Cerebellar nuclear complex (tissue), 1 donor: ENCODE data around the gene ZNF486.
"Not testable (repeated sequence)": the region's sequence is repeated elsewhere in the genome, so short reads cannot be mapped to it uniquely, and the experiment has no call there.

Source experiments
- DNase-seq, 2 experiments: peaks; one replicate each; lab custom pipeline; 2025; lab: John Stamatoyannopoulos, UW

ZNF486 gene

DNA sequence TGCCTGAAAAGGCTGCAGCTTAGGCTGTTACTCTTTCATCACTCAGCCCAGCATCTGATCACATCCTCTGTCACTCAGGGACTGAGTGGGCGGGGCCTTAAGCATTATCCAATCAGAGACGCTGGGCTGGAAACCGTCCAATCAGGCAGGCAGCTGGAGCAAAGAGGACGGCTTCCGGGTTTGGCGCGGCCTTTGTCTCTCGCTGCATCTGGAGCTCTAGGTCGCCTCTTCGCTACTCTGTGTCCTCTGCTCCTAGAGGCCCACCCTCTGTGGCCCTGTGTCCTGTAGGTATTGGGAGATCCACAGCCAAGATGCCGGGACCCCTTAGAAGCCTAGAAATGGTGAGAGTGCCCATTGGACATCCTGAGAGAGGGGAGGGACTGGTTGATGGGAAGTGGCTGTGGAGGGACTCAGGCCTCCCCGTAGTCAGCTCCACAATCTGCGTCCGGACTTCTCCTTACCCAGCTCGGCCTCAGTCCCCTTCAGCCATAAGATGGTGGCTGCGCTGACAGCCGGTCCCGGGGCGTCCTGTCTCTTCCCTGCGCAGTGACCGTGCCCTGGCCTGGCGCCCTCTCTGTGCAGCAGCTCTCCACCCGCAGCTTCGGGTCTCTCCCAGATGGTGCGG lies at the start of gene ZNF486:
ZNF486 (plus strand) TSS at position 195 of the 625 bp plus-strand sequence; CDS start at position 312, 117 bp downstream.
- peak; percentile 39 to 76 for DNase-seq

DNA sequence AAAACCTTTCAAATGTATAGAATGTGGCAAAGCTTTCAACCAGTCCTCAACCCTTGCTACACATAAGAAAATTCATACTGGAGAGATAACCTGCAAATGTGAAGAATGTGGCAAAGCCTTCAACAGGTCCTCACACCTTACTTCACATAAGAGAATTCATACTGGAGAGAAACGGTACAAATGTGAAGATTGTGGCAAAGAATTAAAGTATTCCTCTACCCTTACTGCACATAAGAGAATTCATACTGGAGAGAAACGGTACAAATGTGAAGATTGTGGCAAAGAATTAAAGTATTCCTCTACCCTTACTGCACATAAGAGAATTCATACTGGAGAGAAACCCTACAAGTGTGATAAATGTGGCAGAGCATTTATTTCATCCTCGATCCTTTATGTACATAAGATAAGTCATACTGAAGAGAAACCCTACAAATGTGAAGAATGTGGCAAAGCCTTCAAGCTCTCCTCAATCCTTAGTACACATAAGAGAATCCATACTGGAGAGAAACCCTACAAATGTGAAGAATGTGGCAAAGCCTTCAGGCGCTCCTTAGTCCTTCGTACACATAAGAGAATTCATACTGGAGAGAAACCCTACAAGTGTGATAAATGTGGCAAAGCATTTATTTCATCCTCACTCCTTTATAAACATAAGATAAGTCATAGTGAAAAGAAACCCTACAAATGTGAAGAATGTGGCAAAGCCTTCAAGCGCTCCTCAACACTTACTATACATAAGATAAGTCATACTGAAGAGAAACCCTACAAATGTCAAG lies 48.8 kb upstream of the ZNF486 start:
- not testable (repeated sequence) for DNase-seq

DNA sequence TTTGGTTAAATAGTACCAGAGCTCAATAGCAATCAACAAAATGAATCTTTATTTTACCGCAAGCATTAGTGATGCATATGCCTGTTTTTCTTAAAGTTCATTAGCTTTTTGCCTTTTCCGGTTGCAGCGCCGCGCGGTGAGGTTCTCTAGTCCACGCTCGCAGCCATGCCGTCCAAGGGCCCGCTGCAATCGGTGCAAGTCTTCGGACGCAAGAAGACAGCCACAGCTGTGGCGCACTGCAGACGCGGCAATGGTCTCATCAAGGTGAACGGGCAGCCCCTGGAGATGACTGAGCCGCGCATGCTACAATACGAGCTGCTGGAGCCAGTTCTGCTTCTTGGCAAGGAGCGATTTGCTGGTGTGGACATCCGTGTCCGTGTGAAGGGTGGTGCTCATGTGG lies 42.1 kb upstream of the ZNF486 start:
- DNase-seq: no peak

DNA sequence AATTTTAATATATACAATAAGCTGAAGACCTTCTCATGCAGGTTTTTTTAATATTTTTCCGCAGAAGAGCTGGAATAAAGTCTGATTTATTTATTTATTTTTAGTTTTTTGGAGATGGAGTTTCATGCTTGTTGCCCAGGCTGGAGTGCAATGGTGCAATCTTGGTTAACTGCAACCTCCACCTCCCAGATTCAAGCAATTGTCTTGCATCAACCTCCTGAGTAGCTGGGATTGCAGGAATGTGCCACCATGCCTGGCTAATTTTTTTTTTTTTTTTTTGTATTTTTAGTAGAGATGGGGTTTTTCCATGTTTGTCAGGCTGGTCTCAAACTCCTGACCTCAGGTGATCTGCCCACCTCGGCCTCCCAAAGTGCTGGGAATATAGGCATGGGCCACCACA lies 34.1 kb upstream of the ZNF486 start:
- DNase-seq: not testable (repeated sequence)

DNA sequence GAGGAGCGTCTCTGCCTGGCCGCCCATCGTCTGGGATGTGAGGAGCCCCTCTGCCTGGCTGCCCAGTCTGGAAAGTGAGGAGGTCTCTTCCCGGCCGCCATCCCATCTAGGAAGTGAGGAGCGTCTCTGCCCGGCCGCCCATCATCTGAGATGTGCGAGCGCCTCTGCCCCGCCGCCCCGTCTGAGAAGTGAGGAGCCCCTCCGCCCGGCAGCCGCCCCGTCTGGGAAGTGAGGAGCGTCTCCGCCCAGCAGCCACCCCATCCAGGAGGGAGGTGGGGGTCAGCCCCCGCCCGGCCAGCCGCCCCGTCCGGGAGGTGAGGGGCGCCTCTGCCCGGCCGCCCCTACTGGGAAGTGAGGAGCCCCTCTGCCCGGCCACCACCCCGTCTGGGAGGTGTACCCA lies 29.3 kb upstream of the ZNF486 start:
- DNase-seq: not testable (repeated sequence)

DNA sequence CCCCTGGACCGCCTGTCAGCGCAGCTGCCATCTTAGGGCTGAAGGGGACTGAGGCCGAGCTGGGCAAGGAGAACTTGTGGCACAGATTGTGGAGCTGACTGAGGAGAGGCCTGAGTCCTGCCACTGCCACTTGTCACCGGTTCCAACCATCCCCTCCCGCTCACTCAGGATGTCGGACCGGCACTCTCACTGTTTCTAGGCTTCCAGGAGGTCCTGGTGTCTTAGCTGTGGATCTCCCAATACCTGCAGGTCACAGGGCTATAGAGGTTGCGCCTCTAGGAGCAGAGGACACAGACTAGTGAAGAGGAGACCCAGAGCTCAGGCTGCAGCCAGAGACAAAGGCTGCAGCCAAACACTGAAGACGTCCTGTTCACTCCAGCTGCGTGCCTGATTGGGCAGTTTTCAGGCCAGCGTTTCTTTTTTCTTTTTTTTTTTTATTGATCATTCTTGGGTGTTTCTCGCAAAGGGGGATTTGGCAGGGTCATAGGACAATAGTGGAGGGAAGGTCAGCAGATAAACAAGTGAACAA lies 15.3 kb upstream of the ZNF486 start:
- DNase-seq: no peak

DNA sequence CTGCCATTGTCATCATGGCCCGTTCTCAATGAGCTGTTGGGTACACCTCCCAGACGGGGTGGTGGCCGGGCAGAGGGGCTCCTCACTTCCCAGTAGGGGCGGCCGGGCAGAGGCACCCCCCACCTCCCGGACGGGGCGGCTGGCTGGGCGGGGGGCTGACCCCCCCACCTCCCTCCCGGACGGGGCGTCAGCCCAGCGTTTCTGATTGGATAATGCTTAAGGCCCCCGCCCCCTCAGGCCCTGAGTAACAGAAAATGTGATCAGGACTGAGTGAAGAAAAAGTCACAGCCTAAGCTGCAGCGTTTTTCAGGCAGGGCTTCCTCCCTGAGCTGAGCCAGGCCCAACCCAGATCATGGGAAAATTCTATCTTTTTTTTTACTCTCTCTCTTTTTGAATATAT lies 14.5 kb upstream of the ZNF486 start:
- not testable (repeated sequence) for DNase-seq

DNA sequence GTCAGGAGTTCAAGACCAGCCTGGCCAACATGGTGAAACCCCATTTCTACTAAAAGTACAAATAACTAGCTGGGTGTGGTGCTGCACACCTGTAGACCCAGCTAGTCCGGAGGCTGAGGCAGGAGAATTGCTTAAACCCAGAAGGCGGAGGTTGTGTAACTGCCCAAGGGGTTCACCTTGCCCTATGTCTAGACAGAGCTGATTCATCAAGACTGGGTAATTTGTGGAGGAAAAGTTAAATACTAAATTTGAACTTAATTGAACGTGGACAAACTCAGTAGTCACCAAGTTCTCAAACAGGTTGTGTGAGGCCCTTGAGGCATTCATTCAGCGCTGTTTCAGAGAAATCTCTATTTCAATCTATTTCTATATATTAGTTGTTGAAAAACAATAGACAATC lies 13.7 kb upstream of the ZNF486 start:
- DNase-seq: no peak

DNA sequence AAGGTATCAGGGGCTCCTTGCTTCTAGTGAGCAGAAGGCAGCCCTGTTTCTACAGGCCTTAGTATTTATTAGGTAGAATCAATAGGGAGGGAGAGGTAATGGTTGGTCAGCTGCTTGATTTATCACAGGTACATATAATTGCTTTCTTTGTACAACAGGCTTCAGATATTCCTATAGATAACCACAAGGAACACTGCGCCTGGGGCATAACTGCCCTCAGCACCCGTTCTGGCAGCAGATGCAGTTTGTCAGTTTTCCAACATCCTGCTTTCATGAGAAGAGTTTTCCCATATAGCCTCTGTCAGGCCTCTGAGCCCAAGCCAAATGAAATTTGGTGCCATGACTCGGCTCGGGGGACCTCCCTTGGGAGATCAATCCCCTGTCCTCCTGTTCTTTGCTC lies 12.4 kb upstream of the ZNF486 start:
- DNase-seq: no peak

DNA sequence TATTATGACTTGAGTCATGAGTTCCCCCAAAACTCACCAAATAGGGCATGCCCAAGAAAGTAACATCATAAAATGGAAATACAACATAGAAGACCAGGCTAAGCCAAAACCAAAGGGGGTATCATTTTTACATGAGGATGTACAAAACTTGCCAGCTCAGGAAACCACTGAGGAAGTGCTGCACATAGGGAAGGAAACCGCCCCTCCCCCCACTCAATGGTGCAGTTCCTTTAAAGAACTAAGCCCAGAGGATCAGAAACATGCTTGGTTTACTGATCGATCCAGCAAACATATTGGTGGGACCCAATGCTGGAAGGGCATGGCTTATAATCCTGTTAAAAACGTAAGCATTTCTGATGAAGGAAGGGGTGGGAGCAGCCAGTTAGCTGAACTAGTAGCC lies 4.2 kb upstream of the ZNF486 start:
- no peak for DNase-seq

DNA sequence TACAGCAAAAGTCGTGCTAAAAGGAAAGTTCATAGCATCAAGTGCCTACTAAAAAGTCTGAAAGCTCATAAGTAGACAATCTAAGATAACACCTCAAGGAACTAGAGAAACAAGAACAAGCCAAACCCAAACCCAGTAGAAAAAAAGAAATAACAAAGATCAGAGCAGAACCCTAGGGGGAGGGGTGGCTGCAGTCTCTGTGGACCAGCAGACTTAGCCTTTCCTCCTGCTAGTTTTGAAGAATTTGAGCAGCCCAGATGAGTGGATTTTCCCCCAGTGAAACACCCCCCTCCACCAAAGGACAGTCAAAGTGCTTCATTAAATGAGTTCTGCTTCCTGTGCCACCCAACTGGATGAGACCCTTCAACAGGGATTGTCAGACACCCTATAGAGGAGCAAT lies 2.6 kb upstream of the ZNF486 start:
- DNase-seq: no peak

DNA sequence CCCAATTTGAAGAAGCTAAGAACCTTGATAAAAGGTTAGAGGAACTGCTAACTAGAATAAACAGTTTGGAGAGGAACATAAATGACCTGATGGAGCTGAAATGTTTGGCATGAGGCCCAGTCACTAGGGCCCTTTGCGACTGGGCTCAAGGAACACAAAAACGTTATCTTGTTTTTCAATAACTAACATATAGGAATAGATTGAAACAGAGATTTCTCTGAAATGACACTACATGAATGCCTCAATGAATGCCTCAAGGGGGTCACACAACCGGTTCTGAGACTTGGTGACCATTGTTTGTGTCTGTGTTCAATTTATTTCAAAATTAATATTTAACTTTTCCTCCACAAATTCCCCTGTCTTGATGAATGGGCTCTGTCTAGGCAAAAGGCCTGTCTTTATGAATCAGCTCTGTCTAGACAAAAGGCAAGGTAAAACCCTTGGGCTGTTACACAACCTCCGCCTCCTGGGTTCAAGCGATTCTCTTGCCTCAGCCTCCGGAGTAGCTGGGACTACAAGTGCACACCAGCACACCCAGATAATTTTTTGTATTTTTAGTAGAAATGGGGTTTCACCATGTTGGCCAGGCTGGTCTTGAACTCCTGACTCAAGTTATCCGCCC lies 932 bp upstream of the ZNF486 start:
- no peak for DNase-seq

DNA sequence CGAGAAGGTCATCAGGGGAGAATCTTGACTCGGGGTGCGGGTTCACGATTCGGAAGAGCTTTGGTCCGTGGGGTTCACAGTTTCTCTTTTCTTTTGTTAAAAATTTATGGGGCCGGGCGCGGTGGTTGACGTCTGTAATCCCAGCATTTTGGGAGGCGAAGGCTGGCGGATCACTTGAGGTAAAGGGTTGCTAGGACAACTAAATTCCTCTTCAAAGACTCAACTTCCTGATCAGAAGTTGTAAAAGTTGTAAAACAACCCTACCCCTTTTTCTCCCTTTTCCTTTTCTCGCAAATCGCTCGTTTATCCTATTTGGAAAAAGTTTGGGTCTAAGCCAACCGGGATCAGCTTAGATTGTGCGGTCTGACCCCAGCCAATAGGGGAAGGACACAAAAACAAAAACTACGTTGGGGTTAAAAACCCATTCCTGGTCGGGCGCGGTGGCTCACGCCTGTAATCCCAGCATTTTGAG lies 673 bp downstream of the ZNF486 start:
- DNase-seq: no peak

DNA sequence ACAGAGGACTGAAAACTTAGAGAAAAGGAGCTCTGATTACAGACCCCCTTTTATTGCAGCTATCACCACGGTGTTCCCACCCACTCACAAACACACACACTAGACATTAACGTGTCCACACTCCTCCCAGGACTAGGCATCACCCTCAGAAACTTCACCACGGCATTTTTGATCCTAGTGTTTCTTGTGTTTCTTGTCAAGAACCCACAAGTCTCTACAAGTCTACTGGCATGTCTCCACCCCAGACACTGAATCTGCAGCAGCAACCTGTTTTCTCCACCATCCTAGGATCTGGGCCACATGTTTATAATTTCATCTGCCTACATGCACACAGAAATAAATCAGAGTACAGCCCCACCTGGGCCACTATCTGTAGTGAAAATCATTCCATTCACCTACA lies 4.3 kb downstream of the ZNF486 start:
- no peak for DNase-seq

DNA sequence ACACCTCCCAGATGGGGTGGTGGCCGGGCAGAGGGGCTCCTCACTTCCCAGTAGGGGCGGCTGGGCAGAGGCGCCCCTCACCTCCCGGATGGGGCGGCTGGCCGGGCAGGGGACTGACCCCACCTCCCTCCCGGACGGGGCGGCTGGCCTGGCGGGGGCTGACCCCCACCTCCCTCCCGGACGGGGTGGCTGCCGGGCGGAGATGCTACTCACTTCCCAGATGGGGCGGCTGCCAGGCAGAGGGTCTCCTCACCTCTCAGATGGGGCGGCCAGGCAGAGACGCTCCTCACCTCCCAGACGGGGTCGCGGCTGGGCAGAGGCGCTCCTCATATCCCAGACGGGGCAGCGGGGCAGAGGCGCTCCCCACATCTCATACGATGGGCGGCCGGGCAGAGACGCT lies 8.8 kb downstream of the ZNF486 start:
- DNase-seq: not testable (repeated sequence)

DNA sequence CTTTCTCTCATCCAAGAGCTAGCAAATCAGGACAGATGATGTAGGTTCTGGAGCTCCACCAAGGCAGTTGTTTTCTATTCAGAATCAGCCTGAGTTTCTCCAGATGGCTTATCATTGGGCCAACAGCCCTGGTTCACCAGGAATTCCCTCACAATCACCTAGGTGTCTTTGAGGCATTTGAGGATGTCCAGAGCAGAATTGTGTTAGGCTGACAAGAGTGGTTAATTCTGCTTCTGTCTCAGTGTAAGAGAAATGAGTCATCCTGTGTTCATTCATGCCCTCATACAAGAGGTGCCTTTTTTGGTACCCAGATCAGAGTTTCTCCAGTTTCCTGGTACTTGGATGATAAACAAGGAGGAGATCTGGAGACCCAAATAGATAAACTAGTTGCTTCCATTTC lies 12.9 kb downstream of the ZNF486 start:
- DNase-seq: not testable (repeated sequence)

DNA sequence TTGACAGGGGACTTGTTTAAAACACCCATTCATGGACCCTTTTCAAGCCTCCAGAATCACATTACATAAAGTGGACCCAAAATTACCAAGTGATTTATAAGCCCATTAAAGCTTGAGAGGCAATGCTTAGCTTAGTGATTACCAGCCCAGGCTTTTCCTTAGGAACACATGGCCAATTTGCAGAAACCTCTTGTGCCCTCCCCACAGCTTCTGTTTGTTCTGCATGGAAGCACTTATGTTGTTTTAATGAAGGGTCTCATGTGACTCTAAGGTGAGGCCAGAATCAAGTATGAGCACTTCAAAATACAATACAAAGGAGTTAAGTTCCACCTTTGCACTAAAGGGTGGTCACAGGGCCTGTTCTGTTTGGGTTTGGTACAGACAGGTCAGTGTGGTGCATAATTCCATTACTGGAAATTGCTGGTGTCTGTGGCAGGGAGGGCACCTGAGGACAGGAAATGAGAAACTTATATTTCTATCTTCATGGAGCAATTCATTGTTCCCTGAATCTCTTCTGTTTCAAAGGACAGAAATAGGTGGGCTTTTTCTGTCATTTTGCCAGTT lies 15.3 kb downstream of the ZNF486 start:
- no peak for DNase-seq

DNA sequence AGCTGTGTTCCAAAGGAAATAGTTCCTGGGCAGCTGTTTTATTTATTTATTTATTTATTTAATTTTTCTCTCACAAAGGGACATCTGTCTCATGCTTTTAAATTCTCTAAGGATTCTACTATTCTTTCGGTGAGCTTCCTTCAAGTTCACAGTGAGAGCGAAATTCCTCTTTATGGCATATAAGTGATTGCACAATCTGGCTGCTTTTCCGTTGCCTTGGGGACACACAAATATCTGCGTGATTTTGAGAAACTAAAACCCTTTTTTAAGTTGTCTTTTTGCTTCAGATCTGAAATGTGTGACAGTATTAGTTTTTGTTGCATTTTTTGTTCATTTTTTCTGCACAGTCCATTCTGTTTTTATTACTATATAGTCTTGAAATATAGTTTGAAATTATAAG lies 19.2 kb downstream of the ZNF486 start:
- DNase-seq: no peak

DNA sequence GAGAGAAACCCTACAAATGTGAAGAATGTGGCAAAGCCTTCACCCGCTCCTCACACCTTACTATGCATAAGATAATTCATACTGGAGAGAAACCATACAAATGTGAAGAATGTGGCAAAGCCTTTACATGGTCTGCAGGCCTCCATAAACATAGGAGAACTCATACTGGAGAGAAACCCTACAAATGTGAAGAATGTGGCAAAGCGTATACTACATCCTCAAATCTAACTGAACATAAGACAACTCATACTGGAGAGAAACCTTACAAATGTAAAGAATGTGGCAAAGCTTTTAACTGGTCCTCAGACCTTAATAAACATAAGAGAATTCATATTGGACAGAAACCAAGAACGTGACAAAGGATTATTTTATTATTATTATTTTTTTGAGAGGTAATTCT lies 30.7 kb downstream of the ZNF486 start:
- no peak for DNase-seq

DNA sequence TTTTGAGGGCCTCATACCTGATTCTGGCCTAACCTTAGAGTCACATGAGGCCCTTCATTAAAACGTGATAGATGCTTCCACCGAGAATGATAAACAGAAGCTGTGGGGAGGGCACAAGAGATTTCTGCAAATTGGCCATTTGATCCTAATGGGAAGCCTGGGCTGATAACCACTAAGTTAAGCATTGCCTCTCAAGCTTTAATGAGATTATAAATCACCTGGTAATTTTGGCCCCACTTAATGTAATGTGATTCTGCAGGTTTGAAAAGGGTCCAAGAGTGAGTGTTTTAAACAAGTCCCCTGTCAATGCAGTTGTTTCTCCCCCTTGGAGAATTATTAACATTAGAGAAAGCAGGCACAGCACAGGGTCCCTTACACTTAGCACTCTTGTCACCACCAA lies 42.0 kb downstream of the ZNF486 start:
- no peak for DNase-seq

DNA sequence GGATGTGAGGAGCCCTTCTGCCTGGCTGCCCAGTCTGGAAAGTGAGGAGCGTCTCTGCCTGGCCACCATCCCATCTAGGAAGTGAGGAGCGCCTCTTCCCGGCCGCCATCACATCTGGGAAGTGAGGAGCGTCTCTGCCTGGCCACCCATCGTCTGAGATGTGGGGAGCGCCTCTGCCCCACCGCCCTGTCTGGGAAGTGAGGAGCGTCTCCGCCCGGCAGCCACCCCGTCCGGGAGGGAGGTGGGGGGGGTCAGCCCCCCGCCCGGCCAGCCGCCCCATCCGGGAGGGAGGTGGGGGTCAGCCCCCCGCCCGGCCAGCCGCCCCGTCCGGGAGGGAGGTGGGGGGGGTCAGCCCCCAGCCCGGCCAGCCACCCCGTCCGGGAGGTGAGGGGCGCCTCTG lies 47.4 kb downstream of the ZNF486 start:
- DNase-seq: not testable (repeated sequence)

DNA sequence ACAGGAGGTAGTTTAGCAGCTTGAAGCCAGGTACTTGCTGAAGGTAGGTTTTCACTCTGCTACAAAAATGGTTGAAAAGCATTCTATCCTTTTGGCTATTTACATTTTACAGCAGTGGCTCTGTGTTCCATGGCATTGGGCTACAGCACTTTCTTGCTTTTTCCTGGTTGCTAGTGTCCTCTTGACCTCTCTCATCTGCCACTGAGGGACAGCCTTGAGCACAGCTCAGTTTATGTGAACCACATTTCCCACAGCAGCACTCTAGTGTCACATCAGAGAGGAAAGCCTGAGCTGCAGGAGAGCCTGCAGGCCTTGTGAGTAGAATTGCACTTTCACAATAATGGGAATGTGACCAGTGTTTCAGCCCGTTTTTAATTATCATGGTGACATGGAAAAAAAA lies 54.6 kb downstream of the ZNF486 start:
- not testable (repeated sequence) for DNase-seq

DNA sequence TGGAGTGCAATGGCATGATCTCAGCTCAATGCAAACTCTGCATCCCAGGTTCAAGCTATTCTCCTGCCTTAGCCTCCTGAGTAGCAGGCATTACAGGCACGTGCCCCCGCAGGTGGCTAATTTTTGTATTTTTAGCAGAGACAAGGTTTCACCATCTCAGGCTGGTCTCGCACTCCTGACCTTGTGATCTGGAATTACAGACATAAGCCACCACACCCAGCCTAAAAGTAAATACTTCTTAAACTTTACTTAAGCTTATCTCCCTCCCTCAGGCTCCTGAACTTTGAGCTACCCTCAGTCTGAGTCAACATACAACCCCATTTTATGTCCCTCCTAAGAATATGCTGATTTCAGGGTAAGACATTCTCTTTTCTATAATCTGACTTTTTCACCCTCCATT lies 66.1 kb downstream of the ZNF486 start:
- no peak for DNase-seq
